ENCODE data around the gene MLH1.

GRCh38 chr3:36988356-36988755 is 5.0 kb upstream of the MLH1 start:
- TF ChIP-seq EZH2 (IDR thresholded peaks at IDR 0.05; ENCODE audit: insufficient read depth, poor library complexity, severe bottlenecking) (no peak), EZH2phosphoT487 (IDR thresholded peaks at IDR 0.05; ENCODE audit: insufficient read depth, low read depth) (no peak)

Measured in GM23248 (cell line).